ENCODE measurements around the gene SAMD11. TPM values are rescaled to one million over a fixed set of nuclear protein-coding genes. Genes with fewer than 3 reads are reported as not detected.

The SAMD11 gene
- total RNA-seq, 1 experiment from 2014 or later, result 13.5 TPM

DNA sequence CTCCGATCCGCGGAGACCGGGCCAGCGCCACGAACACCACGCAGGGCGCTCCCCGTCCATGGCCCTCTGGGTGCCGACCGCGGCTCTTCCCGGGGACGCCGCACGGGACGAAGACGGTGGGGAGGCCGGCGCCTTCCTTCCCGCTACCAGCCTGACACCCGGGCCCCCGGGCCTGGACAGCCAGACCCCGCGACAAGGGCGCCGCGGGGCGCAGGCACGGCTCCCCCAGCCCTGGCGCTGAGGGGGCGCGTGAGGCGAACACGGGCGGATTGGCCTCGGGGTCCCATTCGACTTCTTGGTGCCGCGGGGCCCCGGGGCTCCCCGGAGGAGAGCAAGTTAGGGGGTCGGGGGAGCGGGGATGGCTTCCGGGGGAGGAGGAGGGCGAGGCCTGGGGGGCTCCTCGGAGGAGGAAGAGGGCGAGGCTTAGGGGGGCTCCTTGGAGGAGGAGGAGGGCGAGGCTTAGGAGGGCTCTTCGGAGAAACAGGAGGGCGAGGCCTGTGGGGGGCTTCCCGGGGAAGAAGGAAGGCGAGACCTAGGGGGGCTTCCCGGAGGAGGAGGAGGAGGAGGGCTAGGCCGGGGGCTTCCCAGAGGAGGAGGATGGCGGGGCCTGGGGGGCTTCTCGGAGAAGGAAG is 36.1 kb downstream of the SAMD11 start:
- Histone ChIP-seq H3K23me2 (ENCODE audit: insufficient read length, low read depth, low read length, poor library complexity, severe bottlenecking) (peaks cover 3% of the 10 kb centered on the region), H3K9ac (ENCODE audit: extremely low read depth, insufficient read length, low read length) (no peak overlapping the region), H3K23ac (ENCODE audit: insufficient read length, low read depth, low read length) (no peak overlapping the region), H2BK120ac (ENCODE audit: low read depth, low read length, poor library complexity, severe bottlenecking) (no peak overlapping the region), H3K4me1 (ENCODE audit: insufficient read depth, low read length) (no peaks in the 10 kb centered on the region), H4K5ac (ENCODE audit: insufficient read length, low read depth, low read length) (no peak overlapping the region), H3K4me2 (ENCODE audit: insufficient read depth, insufficient read length, low read length) (peak overlapping the region; percentile 8), H2BK12ac (ENCODE audit: insufficient read length, low read depth, low read length) (no peak overlapping the region), H3K14ac (ENCODE audit: insufficient read depth, low read length) (no peak overlapping the region), H3T11ph (ENCODE audit: low read length) (no peak overlapping the region), H3K79me2 (ENCODE audit: insufficient read depth, low read length) (peaks cover 5% of the 10 kb centered on the region; the same call in 1 of the 2 replicates), H4K8ac (replicated peaks; ENCODE audit: insufficient read length, low read depth, low read length) (no peak overlapping the region), H4K20me1 (ENCODE audit: control insufficient read depth, insufficient read depth, insufficient read length) (no peaks in the 10 kb centered on the region), H2AFZ (ENCODE audit: low read length) (no peak overlapping the region), H2BK15ac (ENCODE audit: low read depth, low read length) (no peak overlapping the region), H3K4ac (ENCODE audit: low read depth, low read length) (no peak overlapping the region), H2BK20ac (ENCODE audit: low read depth, low read length, poor library complexity, severe bottlenecking) (no peak overlapping the region), H3K18ac (ENCODE audit: insufficient read length, low read depth, low read length) (no peak overlapping the region), H3K27me3 (ENCODE audit: insufficient read depth, low read length) (peaks cover 4% of the 10 kb centered on the region; the same call in 1 of the 2 replicates), H2AK5ac (ENCODE audit: insufficient read length, low read length) (no peak overlapping the region), H3K56ac (ENCODE audit: insufficient read length, low read depth, low read length) (no peak overlapping the region), H3K79me1 (ENCODE audit: insufficient read depth, low read depth, low read length, poor library complexity, severe bottlenecking) (peaks cover 4% of the 10 kb centered on the region), H4K91ac (ENCODE audit: insufficient read length, low read depth, low read length) (no peak overlapping the region), H3K27ac (ENCODE audit: insufficient read length, low read depth, low read length) (no peak overlapping the region), H3K9me3 (ENCODE audit: control insufficient read depth, low read depth, low read length) (no peaks in the 10 kb centered on the region), H2BK5ac (ENCODE audit: insufficient read length, low read length) (no peak overlapping the region)
- TF ChIP-seq, protein P1, sequence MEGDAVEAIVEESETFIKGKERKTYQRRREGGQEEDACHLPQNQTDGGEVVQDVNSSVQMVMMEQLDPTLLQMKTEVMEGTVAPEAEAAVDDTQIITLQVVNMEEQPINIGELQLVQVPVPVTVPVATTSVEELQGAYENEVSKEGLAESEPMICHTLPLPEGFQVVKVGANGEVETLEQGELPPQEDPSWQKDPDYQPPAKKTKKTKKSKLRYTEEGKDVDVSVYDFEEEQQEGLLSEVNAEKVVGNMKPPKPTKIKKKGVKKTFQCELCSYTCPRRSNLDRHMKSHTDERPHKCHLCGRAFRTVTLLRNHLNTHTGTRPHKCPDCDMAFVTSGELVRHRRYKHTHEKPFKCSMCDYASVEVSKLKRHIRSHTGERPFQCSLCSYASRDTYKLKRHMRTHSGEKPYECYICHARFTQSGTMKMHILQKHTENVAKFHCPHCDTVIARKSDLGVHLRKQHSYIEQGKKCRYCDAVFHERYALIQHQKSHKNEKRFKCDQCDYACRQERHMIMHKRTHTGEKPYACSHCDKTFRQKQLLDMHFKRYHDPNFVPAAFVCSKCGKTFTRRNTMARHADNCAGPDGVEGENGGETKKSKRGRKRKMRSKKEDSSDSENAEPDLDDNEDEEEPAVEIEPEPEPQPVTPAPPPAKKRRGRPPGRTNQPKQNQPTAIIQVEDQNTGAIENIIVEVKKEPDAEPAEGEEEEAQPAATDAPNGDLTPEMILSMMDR (conservative IDR thresholded peaks at IDR 0.05), result no peak
- Mint-ChIP-seq H3K4me3 (peak overlapping the region; percentile 58 to 94), H3K27me3 (ENCODE audit: low read depth) (peaks cover 19% of the 10 kb centered on the region), H3K4me1 (peaks cover 7 to 11% of the 10 kb centered on the region in 2 experiments), H3K27ac (no peak overlapping the region), H3K9me3 (no peaks in the 10 kb centered on the region; a peak in 1 of 5 replicates), H3K36me3 (ENCODE audit: insufficient read depth in 1 of 3, low read depth in 3 of 3) (peaks cover 12 to 49% (median 38%) of the 10 kb centered on the region in 3 experiments; a peak in 6 of 7 replicates)
- no CpG with 5 or more reads among the region's 57 CpGs for WGBS (ENCODE audit: extremely low coverage, insufficient read length, low lambda C conversion rate)
- no peak for DNase-seq

Measured in H9 (cell line).